Transverse colon (tissue), 4 donors: ENCODE results near the gene EMILIN1.

Source experiments
- EP300 ChIP-seq: sonication (generic); formaldehyde crosslinking; IDR thresholded peaks from one replicate; pipeline ENCODE4 v1.6.1; 2017; ENCODE audit warnings: antibody characterized with exemption, low read depth
- POLR2A ChIP-seq: fragments of 450-650 bp; IDR thresholded peaks from one replicate; pipeline ENCODE4 v1.6.1; 2016; ENCODE audit warnings: antibody characterized with exemption, mild to moderate bottlenecking, moderate library complexity
- POLR2AphosphoS5 ChIP-seq, 3 donors: sonication (generic); formaldehyde crosslinking; IDR thresholded peaks; one replicate each; pipeline ENCODE4 v1.6.1; 2016; ENCODE audit warnings: antibody characterized with exemption in 3 of 3
- TF ChIP-seq, protein P1 (sequence below), 5 experiments: fragments of 200-600 bp in 3 of 5; fragments of 450-650 bp in 2 of 5; sonication (generic) in 3 of 5; IDR thresholded peaks; 1 replicate in 2 of 5; 2 replicates in 3 of 5; pipeline ENCODE4 v1.5.1; 2016 to 2017; ENCODE audit warnings: antibody characterized with exemption in 5 of 5, inconsistent platforms in 3 of 5, mild to moderate bottlenecking in 2 of 5, moderate library complexity in 1 of 5

DNA sequence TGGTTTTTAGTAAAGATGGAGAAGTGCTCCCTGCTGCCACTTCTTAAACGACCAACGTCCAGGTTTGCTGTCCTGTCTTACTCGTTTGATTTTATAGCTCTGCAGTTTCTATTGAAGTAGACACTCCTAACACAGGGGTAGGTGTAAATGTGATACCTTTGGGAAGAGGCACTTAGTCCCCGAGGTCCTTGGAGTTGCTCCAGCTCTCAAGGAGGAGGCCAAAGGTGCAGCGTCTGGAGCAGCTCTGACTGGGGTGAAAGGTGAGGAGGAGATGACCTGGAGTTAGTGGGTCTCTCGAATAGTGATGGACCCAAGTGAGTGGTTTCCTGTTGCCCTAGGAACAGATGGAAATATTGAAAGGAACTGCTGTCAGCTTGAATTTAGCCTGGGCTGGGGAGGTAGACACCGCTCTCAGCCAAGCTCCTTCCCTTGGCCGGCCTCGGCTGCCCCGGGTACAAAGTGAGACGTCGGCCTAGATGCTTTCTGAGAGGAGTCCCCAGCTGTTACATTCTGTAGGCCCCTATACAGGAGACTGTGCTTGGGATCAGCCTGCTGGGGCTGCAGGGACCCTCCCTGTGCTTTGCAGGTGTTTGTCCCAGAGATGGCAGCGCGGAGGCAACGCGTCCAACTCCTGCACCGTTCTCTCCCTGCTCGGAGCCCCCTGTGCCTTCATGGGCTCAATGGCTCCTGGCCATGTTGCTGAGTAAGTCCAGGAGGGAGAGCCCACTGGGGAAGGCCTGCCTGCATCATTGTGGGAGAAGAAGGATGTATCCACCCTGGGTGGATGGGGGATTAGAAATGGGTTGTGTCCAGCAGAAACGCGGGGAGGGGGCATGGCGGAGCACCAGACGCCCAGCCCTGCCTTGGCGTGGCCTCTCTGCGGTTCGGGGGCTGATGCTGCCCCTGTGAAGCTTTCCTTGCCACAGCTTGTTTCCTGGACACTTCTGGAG is 13.6 kb downstream of the EMILIN1 start:
- TF ChIP-seq, protein P1, sequence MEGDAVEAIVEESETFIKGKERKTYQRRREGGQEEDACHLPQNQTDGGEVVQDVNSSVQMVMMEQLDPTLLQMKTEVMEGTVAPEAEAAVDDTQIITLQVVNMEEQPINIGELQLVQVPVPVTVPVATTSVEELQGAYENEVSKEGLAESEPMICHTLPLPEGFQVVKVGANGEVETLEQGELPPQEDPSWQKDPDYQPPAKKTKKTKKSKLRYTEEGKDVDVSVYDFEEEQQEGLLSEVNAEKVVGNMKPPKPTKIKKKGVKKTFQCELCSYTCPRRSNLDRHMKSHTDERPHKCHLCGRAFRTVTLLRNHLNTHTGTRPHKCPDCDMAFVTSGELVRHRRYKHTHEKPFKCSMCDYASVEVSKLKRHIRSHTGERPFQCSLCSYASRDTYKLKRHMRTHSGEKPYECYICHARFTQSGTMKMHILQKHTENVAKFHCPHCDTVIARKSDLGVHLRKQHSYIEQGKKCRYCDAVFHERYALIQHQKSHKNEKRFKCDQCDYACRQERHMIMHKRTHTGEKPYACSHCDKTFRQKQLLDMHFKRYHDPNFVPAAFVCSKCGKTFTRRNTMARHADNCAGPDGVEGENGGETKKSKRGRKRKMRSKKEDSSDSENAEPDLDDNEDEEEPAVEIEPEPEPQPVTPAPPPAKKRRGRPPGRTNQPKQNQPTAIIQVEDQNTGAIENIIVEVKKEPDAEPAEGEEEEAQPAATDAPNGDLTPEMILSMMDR (IDR thresholded peaks at IDR 0.05): no peak
- TF ChIP-seq EP300 (no peak), POLR2AphosphoS5 (IDR thresholded peaks at IDR 0.05) (no peak), POLR2A (no peak)
